CD4-positive, alpha-beta T cell treated with Interleukin-6 for 4 hours (primary cell): ENCODE data around the gene QPRT.
A peak's percentile ranks its signal among the peaks of the same experiment; 100 is the strongest.
"Not testable (repeated sequence)": the region's sequence is repeated elsewhere in the genome, so short reads cannot be mapped to it uniquely, and the experiment has no call there.

ENCODE experiments used
- DNase-seq: peaks from one replicate; pipeline ENCODE4 v3.0.0-alpha.2; 2020; ENCODE audit warnings: mixed read lengths

Gene QPRT

GRCh38 chr16:29678691-29679267 lies at the start of gene QPRT:
TSS of gene QPRT (plus strand) at chr16:29679180. CDS start at chr16:29679198, 18 bp downstream.
- no peak for DNase-seq

- not testable (repeated sequence) for DNase-seq
Observed at GRCh38 chr16:29629318-29629717, 49.7 kb upstream of the QPRT start.

- not testable (repeated sequence) for DNase-seq
Observed at GRCh38 chr16:29631658-29632057, 47.3 kb upstream of the QPRT start.

- DNase-seq: not testable (repeated sequence)
Observed at GRCh38 chr16:29635902-29636301, 43.1 kb upstream of the QPRT start.

- DNase-seq: not testable (repeated sequence)
Observed at GRCh38 chr16:29636368-29636767, 42.6 kb upstream of the QPRT start.

- DNase-seq: not testable (repeated sequence)
Observed at GRCh38 chr16:29638751-29639150, 40.2 kb upstream of the QPRT start.

- DNase-seq: no peak
Observed at GRCh38 chr16:29641561-29641960, 37.4 kb upstream of the QPRT start.

- DNase-seq: no peak
Observed at GRCh38 chr16:29643596-29643995, 35.4 kb upstream of the QPRT start.

GRCh38 chr16:29644338-29644857 lies 34.6 kb upstream of the QPRT start:
- DNase-seq: no peak

- no peak for DNase-seq
Observed at GRCh38 chr16:29644973-29645693, 33.8 kb upstream of the QPRT start.

GRCh38 chr16:29645694-29646187 lies 33.2 kb upstream of the QPRT start:
- DNase-seq: no peak

GRCh38 chr16:29646947-29647346 lies 32.0 kb upstream of the QPRT start:
- no peak for DNase-seq

- DNase-seq: no peak
Observed at GRCh38 chr16:29649588-29650494, 29.1 kb upstream of the QPRT start.

- DNase-seq: no peak
Observed at GRCh38 chr16:29650771-29651170, 28.2 kb upstream of the QPRT start.

- no peak for DNase-seq
Observed at GRCh38 chr16:29651774-29652349, 27.1 kb upstream of the QPRT start.

- no peak for DNase-seq
Observed at GRCh38 chr16:29653471-29653870, 25.5 kb upstream of the QPRT start.

- not testable (repeated sequence) for DNase-seq
Observed at GRCh38 chr16:29653890-29654289, 25.1 kb upstream of the QPRT start.

- no peak for DNase-seq
Observed at GRCh38 chr16:29656688-29657523, 22.1 kb upstream of the QPRT start.

GRCh38 chr16:29658705-29659104 lies 20.3 kb upstream of the QPRT start:
- no peak for DNase-seq

- DNase-seq: no peak
Observed at GRCh38 chr16:29662000-29662728, 16.8 kb upstream of the QPRT start.

GRCh38 chr16:29662729-29663015 lies 16.3 kb upstream of the QPRT start:
- peak; percentile 61 for DNase-seq
